ENCODE results near the gene PTPRJ.

GRCh38 chr11:48019595-48019994 is 39.2 kb downstream of the PTPRJ start:
- TF ChIP-seq SP1 (IDR thresholded peaks at IDR 0.05) (no peak), ELF4 (IDR thresholded peaks at IDR 0.05) (no peak), SUZ12 (IDR thresholded peaks at IDR 0.05) (no peak), FOXK2 (IDR thresholded peaks at IDR 0.05) (no peak), BHLHE40 (IDR thresholded peaks at IDR 0.05; ENCODE audit: borderline replicate concordance) (no peak), ARNT (IDR thresholded peaks at IDR 0.05) (no peak), NFRKB (IDR thresholded peaks at IDR 0.05) (no peak), TARDBP (IDR thresholded peaks at IDR 0.05) (no peak), ZNF384 (IDR thresholded peaks at IDR 0.05) (no peak), FOXM1 (IDR thresholded peaks at IDR 0.05; ENCODE audit: borderline replicate concordance) (no peak), HDGF (IDR thresholded peaks at IDR 0.05; ENCODE audit: borderline replicate concordance) (no peak)

Data from HEK293T (cell line).